ENCODE measurements around the gene ZNF543.
A peak's percentile ranks its signal among the peaks of the same experiment; 100 is the strongest.
"Not testable (repeated sequence)": the region's sequence is repeated elsewhere in the genome, so short reads cannot be mapped to it uniquely, and the experiment has no call there.

ZNF543 gene

GRCh38 chr19:57320180-57321084, at the start of gene ZNF543:
Gene ZNF543 (plus strand): TSS chr19:57320472. CDS start chr19:57320854, 382 bp downstream.
- DNase-seq (ENCODE audit: low spot score): peak; percentile 96

GRCh38 chr19:57271280-57271679, 49.0 kb upstream of the ZNF543 start:
- DNase-seq (ENCODE audit: low spot score): no peak

DNA sequence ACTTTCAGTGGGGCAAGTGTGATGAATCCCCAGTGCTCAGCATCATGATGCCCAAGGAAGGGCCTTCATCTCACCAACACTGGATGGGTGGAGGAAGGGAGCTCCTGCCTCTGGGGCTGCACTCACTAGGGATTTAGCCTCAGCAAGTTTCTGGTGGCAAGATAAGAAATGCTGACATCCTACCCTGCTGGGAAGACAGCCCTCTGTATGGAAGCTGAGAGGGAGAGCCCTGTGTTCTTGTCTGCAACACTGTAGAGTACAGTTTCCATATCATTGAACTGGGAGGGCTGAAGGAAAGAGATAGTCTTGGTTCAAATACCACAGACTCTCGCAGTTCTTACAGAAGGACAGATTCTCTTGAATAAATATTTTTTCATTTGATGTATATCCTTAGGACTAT, 47.3 kb upstream of the ZNF543 start:
- no peak for DNase-seq (ENCODE audit: low spot score)

DNA sequence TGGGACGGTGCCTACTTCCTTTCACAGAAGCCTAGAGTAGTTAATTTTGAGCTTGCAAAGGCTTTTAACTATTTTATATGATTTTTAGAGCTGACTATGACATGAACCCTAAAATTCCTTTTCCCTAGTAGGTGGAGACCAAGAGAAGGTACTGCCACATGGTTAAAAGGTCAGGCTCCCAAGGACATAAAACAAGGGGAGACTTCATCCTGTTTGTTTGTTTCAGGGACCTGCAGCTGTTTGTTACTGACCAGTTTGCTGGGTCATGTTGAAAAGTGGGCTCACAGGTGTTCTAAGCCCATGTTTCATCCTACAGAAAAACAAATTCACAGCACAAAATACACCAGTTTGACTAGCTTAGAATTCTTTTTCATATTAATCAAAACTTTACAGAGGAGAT, 43.8 kb upstream of the ZNF543 start:
- no peak for DNase-seq (ENCODE audit: low spot score)

DNA sequence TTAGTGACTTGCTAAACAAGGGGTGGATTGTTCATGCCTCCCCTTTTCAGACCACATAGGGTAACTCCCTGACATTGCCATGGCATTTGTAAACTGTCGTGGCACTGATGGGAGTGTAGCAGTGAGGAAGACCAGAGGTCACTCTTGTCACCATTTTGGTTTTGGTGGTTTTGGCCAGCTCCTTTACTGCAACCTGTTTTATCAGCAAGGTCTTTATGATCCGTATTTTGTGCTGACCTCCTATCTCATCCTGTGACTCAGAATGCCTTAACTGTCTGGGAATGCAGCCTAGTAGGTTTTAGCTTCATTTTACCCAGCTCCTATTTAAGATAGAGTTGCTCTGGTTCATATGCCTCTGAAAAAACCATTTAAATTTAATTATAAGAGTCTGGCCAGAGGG, 41.8 kb upstream of the ZNF543 start:
- not testable (repeated sequence) for DNase-seq (ENCODE audit: low spot score)

GRCh38 chr19:57279418-57280164, 40.7 kb upstream of the ZNF543 start:
- peak; percentile 89 for DNase-seq (ENCODE audit: low spot score)

DNA sequence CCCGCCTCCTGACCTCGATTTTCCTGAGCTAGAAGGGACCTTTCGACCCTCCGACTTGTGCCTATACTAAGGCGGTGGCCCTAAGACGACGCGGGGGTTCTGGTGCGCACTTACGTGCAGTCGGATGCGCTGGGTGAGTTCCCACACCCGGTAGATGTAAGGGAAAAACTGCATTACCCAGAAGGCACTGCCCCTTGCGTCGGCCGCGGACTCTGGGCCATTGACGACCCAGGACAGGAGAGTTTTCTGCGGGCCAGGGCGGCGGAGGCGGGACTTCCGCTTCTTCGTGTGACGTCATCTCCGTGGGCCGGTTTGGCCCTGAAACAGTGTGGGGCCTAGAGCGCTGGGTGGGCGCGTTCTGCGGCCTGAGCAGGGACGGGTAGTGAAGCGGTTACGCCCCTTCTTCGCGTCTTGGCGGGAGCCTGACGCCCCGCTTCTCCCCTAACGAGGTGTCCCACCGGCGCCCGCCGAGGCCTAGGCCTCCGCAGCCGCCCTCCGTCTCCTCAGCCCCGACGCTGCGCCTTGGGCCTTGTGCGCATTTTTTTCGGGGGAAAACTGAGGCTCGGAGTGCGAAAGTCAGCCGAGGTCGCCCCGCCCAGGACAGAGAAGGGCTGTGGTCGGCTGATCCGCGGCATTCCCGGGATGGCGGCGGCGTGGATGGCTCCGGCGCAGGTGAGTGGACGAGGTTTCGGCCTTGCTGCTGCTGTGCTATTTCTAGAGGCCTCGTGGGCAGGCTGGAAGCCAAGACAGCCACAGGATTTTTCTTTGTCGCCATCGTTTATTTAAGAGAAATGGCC, 39.9 kb upstream of the ZNF543 start, which contains the start of gene ZNF460:
TSS of gene ZNF460 (plus strand) at position 321 of the 797 bp plus-strand sequence. CDS start at position 643, 322 bp downstream.
- DNase-seq (ENCODE audit: low spot score): peak; percentile 97

- peak; percentile 19 for DNase-seq (ENCODE audit: low spot score)
Measured at GRCh38 chr19:57280962-57281400, 39.3 kb upstream of the ZNF543 start.

DNA sequence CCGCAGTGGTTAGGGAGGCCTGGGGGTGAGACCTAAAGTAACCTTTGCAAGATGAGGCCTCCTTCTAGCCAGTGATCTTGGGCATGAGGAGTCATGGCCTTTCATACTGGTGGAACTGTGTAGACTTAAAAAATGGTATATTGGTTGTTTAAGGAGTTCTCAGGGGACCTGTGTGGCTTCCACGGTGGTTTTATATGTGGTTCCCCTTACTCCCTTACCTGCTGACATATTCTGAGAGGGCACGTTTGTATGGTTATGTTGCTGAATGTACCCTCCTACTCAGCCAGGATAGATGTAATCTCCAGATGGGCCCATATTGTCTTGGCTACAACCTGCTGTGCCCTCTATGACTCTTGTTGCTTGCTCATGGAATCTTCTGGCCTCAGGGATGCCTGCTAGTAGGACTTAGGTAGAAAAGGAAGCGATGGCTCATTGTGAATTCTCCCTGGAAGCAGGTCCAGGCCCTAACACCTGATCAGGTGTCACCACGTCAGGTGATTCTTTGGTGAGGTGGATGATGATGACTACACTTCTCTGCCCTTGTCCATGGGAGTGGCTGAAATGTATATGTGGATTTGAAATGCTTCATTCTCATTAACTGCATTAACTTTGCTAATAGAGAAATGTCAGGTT, 38.1 kb upstream of the ZNF543 start:
- no peak for DNase-seq (ENCODE audit: low spot score)

- no peak for DNase-seq (ENCODE audit: low spot score)
Measured at GRCh38 chr19:57288373-57288772, 31.9 kb upstream of the ZNF543 start.

- DNase-seq (ENCODE audit: low spot score): no peak
Measured at GRCh38 chr19:57290970-57291369, 29.3 kb upstream of the ZNF543 start.

GRCh38 chr19:57292547-57292946, 27.7 kb upstream of the ZNF543 start:
- DNase-seq (ENCODE audit: low spot score): no peak

DNA sequence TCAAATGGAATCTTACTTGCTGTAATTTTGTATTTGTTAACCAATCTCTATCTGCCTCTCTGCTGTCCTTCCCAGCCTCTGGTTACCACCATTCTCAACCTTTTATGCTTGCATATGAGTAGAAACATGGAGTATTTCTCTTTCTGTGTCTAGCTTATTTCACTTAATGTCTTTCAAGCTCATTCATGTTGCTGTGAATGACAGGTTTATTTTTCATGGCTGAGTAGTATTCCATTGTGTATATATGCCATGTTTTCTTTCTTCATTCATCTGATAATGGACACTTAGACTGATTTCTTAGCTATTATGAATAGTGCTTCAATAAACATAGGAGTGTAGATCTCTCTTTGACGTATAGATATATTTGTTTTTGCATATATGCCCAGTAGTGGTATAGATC, 26.6 kb upstream of the ZNF543 start:
- DNase-seq (ENCODE audit: low spot score): no peak

DNA sequence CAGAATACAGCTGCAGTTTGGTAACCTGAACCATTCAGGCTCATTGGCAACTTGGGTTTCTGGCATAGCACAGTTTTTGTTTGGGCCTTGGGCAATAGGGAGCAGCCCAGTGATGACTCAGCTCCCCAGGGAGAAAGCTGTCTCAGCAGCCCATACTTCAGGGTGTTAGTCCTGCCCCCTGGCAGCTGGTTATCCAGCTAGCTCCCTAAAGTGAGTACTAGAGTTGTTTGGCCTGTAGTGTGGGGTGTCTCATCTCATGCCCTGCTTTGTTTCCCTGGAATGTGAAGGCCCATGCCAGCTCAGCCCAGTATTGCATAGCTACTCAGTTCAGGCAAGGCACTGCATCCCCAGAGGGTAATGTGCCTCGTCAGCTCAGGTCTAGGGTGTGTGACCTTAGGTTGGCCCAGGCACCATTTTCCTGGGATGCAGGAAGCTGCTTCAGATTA, 18.2 kb upstream of the ZNF543 start:
- no peak for DNase-seq (ENCODE audit: low spot score)

DNA sequence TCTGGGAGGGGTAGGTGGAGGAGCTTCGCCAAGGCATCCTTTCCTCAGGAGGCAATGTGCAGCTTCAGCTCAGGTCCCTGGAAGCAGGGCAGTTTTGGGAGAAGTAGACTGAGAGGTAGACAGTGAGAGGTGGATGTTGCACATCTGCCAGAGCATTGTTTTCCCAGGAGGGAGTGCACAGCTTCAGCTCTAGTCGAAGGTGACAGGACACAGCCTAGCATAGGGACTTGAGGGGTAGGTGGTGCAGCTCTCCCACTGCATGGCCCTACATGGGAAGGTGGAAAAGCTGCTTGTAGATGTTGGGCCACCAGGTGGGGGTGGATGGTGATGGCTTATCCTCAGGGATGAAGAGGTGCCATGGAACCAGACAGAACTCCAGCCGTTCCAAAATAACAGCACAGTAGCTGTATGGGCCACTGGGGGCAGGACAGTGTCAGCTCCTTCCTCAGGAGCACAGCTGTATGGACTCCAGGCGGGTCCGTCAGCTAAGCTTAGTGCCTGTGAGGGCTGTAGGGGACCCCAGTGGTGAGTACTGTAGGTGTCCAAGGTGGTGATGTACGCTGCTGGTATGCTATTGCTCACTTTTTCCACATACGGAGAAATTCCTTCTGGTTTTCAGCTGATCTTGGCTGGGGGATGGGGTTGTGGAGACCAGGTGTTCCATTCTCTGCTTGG, 17.4 kb upstream of the ZNF543 start:
- no peak for DNase-seq (ENCODE audit: low spot score)

GRCh38 chr19:57305056-57305455, 15.2 kb upstream of the ZNF543 start:
- DNase-seq (ENCODE audit: low spot score): no peak

DNA sequence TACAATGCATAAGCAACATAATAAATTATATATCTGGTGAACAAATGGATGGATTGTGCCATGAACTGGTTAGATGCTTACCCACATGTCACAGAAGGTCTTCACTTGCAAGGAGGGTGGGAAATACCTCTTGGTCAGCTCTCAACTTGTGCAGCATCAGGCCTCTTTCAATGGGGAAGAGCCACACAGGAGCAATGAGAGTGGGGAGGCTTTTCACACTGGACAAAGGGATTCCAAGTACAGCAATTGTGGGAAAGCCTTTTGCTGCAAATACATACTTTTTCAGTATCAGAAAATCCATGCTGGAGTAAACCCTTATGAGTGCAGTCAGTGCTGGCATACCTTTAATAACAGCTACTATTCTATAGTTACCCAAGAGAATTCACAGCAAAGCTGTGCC, 11.8 kb upstream of the ZNF543 start:
- no peak for DNase-seq (ENCODE audit: low spot score)

- DNase-seq (ENCODE audit: low spot score): no peak
Measured at GRCh38 chr19:57310792-57311191, 9.5 kb upstream of the ZNF543 start.

- no peak for DNase-seq (ENCODE audit: low spot score)
Measured at GRCh38 chr19:57314146-57314545, 6.1 kb upstream of the ZNF543 start.

GRCh38 chr19:57317503-57317902, 2.8 kb upstream of the ZNF543 start:
- no peak for DNase-seq (ENCODE audit: low spot score)

GRCh38 chr19:57319869-57320179, 448 bp upstream of the ZNF543 start:
- DNase-seq (ENCODE audit: low spot score): no peak
